ENCODE data around the gene PTPRD. TPM values are rescaled to one million over a fixed set of nuclear protein-coding genes. Genes with fewer than 3 reads are reported as not detected.

PTPRD gene
- total RNA-seq, 1 donor from 2014 or later, result 30.8 TPM

DNA sequence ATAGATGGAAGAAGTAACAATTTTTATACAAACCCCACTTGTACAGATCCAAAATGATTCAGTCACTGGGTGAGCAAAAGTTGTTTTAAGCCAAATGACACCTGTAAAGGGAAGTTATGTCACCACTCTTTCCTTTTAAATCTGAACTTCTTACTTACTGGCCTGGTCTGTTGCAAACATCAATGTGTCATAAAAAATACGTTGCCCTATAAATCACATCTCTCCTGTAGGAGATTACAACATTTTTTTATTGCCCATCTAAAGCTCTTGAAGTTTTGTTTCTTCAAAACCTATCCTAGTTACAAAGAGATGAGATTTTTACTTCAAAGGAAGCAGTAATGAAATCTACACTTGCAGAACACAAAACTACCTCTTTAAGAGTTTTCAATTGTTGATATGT lies 1725.4 kb downstream of the PTPRD start:
- DNase-seq (no peak), ATAC-seq (no peak)
- H3K9me3 ChIP-seq, result no peaks in the 10 kb centered on the region
- no peaks in the 10 kb centered on the region for H3K4me1 ChIP-seq
- H3K36me3 ChIP-seq, result no peaks in the 10 kb centered on the region
- TF ChIP-seq, protein P1, sequence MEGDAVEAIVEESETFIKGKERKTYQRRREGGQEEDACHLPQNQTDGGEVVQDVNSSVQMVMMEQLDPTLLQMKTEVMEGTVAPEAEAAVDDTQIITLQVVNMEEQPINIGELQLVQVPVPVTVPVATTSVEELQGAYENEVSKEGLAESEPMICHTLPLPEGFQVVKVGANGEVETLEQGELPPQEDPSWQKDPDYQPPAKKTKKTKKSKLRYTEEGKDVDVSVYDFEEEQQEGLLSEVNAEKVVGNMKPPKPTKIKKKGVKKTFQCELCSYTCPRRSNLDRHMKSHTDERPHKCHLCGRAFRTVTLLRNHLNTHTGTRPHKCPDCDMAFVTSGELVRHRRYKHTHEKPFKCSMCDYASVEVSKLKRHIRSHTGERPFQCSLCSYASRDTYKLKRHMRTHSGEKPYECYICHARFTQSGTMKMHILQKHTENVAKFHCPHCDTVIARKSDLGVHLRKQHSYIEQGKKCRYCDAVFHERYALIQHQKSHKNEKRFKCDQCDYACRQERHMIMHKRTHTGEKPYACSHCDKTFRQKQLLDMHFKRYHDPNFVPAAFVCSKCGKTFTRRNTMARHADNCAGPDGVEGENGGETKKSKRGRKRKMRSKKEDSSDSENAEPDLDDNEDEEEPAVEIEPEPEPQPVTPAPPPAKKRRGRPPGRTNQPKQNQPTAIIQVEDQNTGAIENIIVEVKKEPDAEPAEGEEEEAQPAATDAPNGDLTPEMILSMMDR (IDR thresholded peaks at IDR 0.05), result no peak
- no peak overlapping the region for H3K27ac ChIP-seq
- H3K27me3 ChIP-seq, result no peaks in the 10 kb centered on the region
- intact Hi-C loops (cut with DNase I), result no loop called here
- H3K4me3 ChIP-seq, result no peak overlapping the region

DNA sequence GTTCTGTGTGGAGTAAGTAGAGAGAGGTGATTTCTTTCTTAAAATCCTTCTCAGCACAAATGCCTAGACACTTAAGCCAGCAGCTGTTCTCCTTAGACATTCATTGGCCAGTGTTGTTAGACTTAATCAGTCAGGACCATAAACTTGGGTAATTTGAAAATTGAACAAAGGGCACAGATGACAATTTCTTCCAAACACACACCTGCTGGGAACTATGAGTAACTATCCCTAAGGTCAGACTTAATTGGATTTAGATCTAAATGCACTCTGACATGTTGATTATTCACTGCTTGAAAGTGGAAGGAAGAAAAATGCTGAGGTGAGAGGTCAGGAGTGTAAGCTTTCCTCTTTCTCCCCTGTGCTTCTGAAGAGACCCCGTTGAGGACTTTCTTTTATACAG lies 1729.5 kb downstream of the PTPRD start:
- ATAC-seq (no peak), DNase-seq (no peak)
- H3K27me3 ChIP-seq, result no peaks in the 10 kb centered on the region

DNA sequence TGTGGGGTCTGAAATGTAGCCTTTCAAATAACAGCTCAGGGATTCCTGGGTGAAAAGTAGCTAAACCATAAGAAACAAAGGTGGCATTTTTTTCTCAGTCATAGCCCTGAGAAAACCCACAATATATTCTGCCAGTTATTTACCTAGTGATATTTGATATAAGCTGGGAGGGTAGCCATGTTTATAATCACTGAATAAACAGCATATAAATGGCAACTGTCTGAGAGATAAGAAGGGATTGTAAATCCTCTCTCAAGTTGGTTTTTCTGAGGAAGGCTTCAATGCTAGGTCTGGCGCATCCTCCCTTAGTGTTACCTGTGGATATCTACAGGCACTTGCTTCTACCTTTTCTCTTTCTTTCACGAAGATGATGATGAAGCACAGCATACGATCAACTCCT lies 1732.7 kb downstream of the PTPRD start:
- ATAC-seq (no peak), DNase-seq (no peak)
- Histone ChIP-seq H3K9me3 (no peaks in the 10 kb centered on the region), H3K4me1 (no peaks in the 10 kb centered on the region), H3K27ac (no peak overlapping the region), H3K27me3 (no peaks in the 10 kb centered on the region), H3K4me3 (no peak overlapping the region), H3K36me3 (no peaks in the 10 kb centered on the region)
- intact Hi-C loops (cut with DNase I), result no loop called here
- TF ChIP-seq, protein P1 (IDR thresholded peaks at IDR 0.05), result no peak

More for the DNA sequence above, 1729.5 kb downstream of the PTPRD start:
- intact Hi-C loops (cut with DNase I), result no loop called here
- H3K4me1 ChIP-seq, result no peaks in the 10 kb centered on the region
- TF ChIP-seq, protein P1 (IDR thresholded peaks at IDR 0.05), result no peak
- H3K27ac ChIP-seq, result no peak overlapping the region
- H3K4me3 ChIP-seq, result no peak overlapping the region
- H3K36me3 ChIP-seq, result no peaks in the 10 kb centered on the region
- no peaks in the 10 kb centered on the region for H3K9me3 ChIP-seq

DNA sequence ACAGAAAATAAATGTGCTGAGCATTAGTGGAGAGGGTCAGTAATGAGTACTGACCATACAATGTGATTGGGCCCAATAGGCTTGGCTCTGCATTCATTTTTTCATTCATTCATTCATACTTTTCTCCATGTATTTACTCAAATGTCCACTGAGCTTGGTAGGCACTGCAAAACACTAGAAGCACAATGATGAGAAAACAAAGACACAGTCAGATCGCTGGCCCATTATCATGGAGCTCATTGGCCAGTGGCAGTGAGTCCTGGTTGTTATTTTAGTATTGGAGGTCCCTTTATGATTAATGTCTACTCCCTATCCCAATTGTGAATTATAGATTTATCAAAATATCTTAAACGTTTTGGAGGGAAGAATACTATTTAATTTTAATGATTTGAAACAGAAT lies 1733.5 kb downstream of the PTPRD start:
- Histone ChIP-seq H3K4me1 (no peaks in the 10 kb centered on the region), H3K27me3 (no peaks in the 10 kb centered on the region), H3K36me3 (no peaks in the 10 kb centered on the region), H3K4me3 (no peak overlapping the region), H3K9me3 (no peaks in the 10 kb centered on the region), H3K27ac (no peak overlapping the region)
- intact Hi-C loops (cut with DNase I), result no loop called here
- ATAC-seq (no peak), DNase-seq (no peak)
- TF ChIP-seq, protein P1 (IDR thresholded peaks at IDR 0.05), result no peak

DNA sequence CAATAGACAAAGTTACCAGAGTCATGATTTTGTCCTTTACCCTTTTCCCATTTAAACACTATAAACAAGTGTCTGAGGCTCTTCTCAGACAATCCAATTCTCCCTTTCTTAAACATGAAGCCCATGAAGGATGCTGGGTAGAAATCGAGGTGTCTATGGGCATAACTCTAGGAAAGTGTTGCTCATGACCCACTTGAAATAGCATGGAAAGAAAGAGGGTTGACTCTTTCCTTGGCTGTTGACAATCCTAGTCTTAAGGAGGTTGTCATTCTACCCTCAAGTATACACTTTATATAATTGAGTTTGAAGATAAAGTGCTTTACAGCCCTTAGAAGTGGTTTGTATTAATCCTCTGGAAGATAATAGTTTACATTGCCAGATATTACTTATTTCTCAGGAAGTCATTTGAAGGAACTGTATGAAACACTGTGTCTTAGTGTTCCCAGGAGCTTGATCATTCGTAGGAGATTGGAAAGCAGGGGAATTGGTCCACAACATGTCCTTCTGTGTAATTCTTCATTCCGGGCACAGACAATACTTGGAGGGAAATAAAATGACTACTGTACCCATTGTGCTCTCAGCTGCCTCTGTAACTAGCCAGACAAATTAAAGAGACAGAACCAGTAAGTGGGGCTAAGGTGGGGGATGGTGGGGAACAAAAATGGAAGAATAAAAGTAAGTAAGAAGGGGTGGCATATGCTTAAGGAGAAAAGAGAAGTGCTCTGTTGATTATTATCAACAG lies 1734.9 kb downstream of the PTPRD start:
- DNase-seq (no peak), ATAC-seq (no peak)
- no peak overlapping the region for H3K27ac ChIP-seq
- intact Hi-C loops (cut with DNase I), result no loop called here
- no peaks in the 10 kb centered on the region for H3K4me1 ChIP-seq
- TF ChIP-seq, protein P1 (IDR thresholded peaks at IDR 0.05), result no peak
- no peaks in the 10 kb centered on the region for H3K36me3 ChIP-seq
- no peak overlapping the region for H3K4me3 ChIP-seq
- no peaks in the 10 kb centered on the region for H3K9me3 ChIP-seq
- no peaks in the 10 kb centered on the region for H3K27me3 ChIP-seq
